HEK293 (cell line): Measurements from ENCODE around the gene AHCYL2.

Source experiments
- ATF2 ChIP-seq: fragments of 450-650 bp; formaldehyde crosslinking; IDR thresholded peaks from 2 replicates; pipeline ENCODE4 v1.5.1; 2016; ENCODE audit warnings: missing biosample characterization, missing genetic modification characterization, low read depth
- CTCF ChIP-seq: fragments of 450-650 bp; formaldehyde crosslinking; IDR thresholded peaks from 2 replicates; pipeline ENCODE4 v1.5.1; 2016; ENCODE audit warnings: missing biosample characterization, missing genetic modification characterization
- GLI2 ChIP-seq: fragments of 450-650 bp; formaldehyde crosslinking; IDR thresholded peaks from 2 replicates; pipeline ENCODE4; 2017; ENCODE audit warnings: missing biosample characterization, missing genetic modification characterization, low read depth, borderline replicate concordance
- ZBTB11 ChIP-seq: fragments of 450-650 bp; formaldehyde crosslinking; conservative IDR thresholded peaks from 2 replicates; pipeline ENCODE4 v1.5.1; 2016; ENCODE audit warnings: low read depth, missing biosample characterization, missing genetic modification characterization
- ZBTB21 ChIP-seq: fragments of 450-650 bp; formaldehyde crosslinking; IDR thresholded peaks from 2 replicates; pipeline ENCODE4 v1.5.1; 2017; ENCODE audit warnings: missing biosample characterization, missing genetic modification characterization
- ZNF248 ChIP-seq: fragments of 450-650 bp; formaldehyde crosslinking; IDR thresholded peaks from 2 replicates; pipeline ENCODE4 v1.5.1; 2017; ENCODE audit warnings: missing biosample characterization, missing genetic modification characterization
- ZNF747 ChIP-seq: fragments of 450-650 bp; formaldehyde crosslinking; IDR thresholded peaks from 2 replicates; pipeline ENCODE4 v1.5.1; 2016; ENCODE audit warnings: missing biosample characterization, missing genetic modification characterization
- TF ChIP-seq, protein P1 (sequence below): IDR thresholded peaks from 2 replicates; pipeline ENCODE4 v1.6.1; 2011; ENCODE audit warnings: mild to moderate bottlenecking, low read depth, low read length, borderline replicate concordance
- TF ChIP-seq, protein P2 (sequence below): fragments of 450-650 bp; formaldehyde crosslinking; IDR thresholded peaks from 2 replicates; pipeline ENCODE4 v1.5.1; 2016; ENCODE audit warnings: missing biosample characterization, missing genetic modification characterization

DNA sequence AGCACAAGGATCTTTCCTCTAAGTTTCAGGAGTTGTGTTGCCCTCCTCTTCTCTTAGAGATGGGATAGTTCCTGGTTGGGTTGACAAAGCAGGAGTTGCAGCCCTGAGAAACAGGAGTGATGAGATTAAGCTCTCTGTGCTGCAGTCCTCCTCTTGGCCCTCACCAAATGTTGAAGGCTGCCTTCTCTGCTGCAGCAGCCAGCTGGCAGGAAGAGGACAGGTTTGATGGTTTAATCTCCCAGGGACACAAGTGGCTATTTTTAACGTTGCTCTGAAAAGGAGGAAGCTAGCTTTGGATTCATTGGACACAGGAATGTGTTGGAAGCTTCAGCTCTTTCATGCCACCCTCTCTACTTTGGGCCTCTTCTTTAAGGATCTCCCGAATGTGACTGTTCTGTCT, 218.8 kb downstream of the AHCYL2 start:
- TF ChIP-seq, protein P1, sequence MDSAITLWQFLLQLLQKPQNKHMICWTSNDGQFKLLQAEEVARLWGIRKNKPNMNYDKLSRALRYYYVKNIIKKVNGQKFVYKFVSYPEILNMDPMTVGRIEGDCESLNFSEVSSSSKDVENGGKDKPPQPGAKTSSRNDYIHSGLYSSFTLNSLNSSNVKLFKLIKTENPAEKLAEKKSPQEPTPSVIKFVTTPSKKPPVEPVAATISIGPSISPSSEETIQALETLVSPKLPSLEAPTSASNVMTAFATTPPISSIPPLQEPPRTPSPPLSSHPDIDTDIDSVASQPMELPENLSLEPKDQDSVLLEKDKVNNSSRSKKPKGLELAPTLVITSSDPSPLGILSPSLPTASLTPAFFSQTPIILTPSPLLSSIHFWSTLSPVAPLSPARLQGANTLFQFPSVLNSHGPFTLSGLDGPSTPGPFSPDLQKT: no peak
- TF ChIP-seq GLI2 (no peak), ZNF248 (tag by site-specific recombination) (no peak), CTCF (no peak), ZNF747 (tag by site-specific recombination) (no peak), ZBTB21 (no peak), ATF2 (tag by site-specific recombination) (no peak), ZBTB11 (tag by site-specific recombination) (no peak)
- TF ChIP-seq, protein P2, sequence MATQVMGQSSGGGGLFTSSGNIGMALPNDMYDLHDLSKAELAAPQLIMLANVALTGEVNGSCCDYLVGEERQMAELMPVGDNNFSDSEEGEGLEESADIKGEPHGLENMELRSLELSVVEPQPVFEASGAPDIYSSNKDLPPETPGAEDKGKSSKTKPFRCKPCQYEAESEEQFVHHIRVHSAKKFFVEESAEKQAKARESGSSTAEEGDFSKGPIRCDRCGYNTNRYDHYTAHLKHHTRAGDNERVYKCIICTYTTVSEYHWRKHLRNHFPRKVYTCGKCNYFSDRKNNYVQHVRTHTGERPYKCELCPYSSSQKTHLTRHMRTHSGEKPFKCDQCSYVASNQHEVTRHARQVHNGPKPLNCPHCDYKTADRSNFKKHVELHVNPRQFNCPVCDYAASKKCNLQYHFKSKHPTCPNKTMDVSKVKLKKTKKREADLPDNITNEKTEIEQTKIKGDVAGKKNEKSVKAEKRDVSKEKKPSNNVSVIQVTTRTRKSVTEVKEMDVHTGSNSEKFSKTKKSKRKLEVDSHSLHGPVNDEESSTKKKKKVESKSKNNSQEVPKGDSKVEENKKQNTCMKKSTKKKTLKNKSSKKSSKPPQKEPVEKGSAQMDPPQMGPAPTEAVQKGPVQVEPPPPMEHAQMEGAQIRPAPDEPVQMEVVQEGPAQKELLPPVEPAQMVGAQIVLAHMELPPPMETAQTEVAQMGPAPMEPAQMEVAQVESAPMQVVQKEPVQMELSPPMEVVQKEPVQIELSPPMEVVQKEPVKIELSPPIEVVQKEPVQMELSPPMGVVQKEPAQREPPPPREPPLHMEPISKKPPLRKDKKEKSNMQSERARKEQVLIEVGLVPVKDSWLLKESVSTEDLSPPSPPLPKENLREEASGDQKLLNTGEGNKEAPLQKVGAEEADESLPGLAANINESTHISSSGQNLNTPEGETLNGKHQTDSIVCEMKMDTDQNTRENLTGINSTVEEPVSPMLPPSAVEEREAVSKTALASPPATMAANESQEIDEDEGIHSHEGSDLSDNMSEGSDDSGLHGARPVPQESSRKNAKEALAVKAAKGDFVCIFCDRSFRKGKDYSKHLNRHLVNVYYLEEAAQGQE (tag by site-specific recombination): no peak
